GM21447 (cell line): ENCODE results near the gene CCDC107.
"Not testable (repeated sequence)": the region's sequence is repeated elsewhere in the genome, so short reads cannot be mapped to it uniquely, and the experiment has no call there.

Source experiments
- ATAC-seq: cut with Tn5 transposase; IDR thresholded peaks from one replicate; pipeline ENCODE4 v1.9.1; 2021; ENCODE audit not compliant: unreplicated experiment

CCDC107 gene

GRCh38 chr9:35637427-35637955 lies 20.6 kb upstream of the CCDC107 start:
- ATAC-seq = not testable (repeated sequence)

GRCh38 chr9:35638751-35639150 lies 19.3 kb upstream of the CCDC107 start:
- ATAC-seq = not testable (repeated sequence)

- not testable (repeated sequence) for ATAC-seq
Measured at GRCh38 chr9:35639225-35639624, 18.9 kb upstream of the CCDC107 start.

GRCh38 chr9:35639631-35640030 lies 18.5 kb upstream of the CCDC107 start:
- no peak for ATAC-seq

GRCh38 chr9:35640431-35640830 lies 17.7 kb upstream of the CCDC107 start:
- ATAC-seq = not testable (repeated sequence)

- ATAC-seq = not testable (repeated sequence)
Measured at GRCh38 chr9:35641478-35641877, 16.6 kb upstream of the CCDC107 start.

GRCh38 chr9:35643046-35643445 lies 15.0 kb upstream of the CCDC107 start:
- no peak for ATAC-seq

- not testable (repeated sequence) for ATAC-seq
Measured at GRCh38 chr9:35645736-35646135, 12.4 kb upstream of the CCDC107 start.

GRCh38 chr9:35646153-35646532 lies 11.9 kb upstream of the CCDC107 start:
- ATAC-seq = no peak

- ATAC-seq = peak; percentile 75
Measured at GRCh38 chr9:35646533-35647265, 11.4 kb upstream of the CCDC107 start.

GRCh38 chr9:35649431-35650340 lies 8.4 kb upstream of the CCDC107 start:
- no peak for ATAC-seq

GRCh38 chr9:35650341-35651158 lies 7.5 kb upstream of the CCDC107 start, which contains the start of gene SIT1:
TSS of gene SIT1 (minus strand) at chr9:35650931. CDS start at chr9:35650853, 78 bp downstream.
- no peak for ATAC-seq

GRCh38 chr9:35651956-35652828 lies 5.9 kb upstream of the CCDC107 start:
- ATAC-seq = no peak

- no peak for ATAC-seq
Measured at GRCh38 chr9:35652829-35653209, 5.3 kb upstream of the CCDC107 start.

GRCh38 chr9:35653611-35654010 lies 4.5 kb upstream of the CCDC107 start:
- no peak for ATAC-seq

- ATAC-seq = no peak
Measured at GRCh38 chr9:35656348-35656747, 1.7 kb upstream of the CCDC107 start.

- ATAC-seq = no peak
Measured at GRCh38 chr9:35656831-35657545, 1.1 kb upstream of the CCDC107 start.

GRCh38 chr9:35657546-35658136 lies 451 bp upstream of the CCDC107 start, which contains the start of gene RMRP:
TSS of gene RMRP (minus strand) at chr9:35658019.
- peak; percentile 88 for ATAC-seq

- ATAC-seq = no peak
Measured at GRCh38 chr9:35658968-35659220, 802 bp downstream of the CCDC107 start.
